Astrocyte (in vitro differentiated cells and primary cell): Measurements from ENCODE around the gene POU2AF1. TPM values are rescaled to one million over a fixed set of nuclear protein-coding genes. Genes with fewer than 3 reads are reported as not detected.

Experiments
- DNase-seq: peaks from one replicate; pipeline ENCODE4 v3.0.0-alpha.2; 2010; ENCODE audit warnings: low read depth
- FAIRE-seq: peaks from 2 replicates; lab custom pipeline; 2011; peaks lifted over from hg19 to GRCh38; lab: Jason Lieb, UNC
- H2AFZ ChIP-seq: 2 replicates; pipeline ENCODE4 v1.6.0; 2012; ENCODE audit warnings: low read depth, low read length, inconsistent platforms
- H3K27ac ChIP-seq: 2 replicates; pipeline ENCODE4 v1.5.1; 2011; ENCODE audit warnings: low read depth, low read length, inconsistent platforms
- H3K27me3 ChIP-seq: 2 replicates; pipeline ENCODE4 v1.6.0; 2011; ENCODE audit warnings: low read length, inconsistent platforms; ENCODE audit not compliant: insufficient read depth
- H3K36me3 ChIP-seq: 2 replicates; pipeline ENCODE4 v1.5.1; 2011; ENCODE audit warnings: low read length, inconsistent platforms; ENCODE audit not compliant: insufficient read depth
- H3K4me1 ChIP-seq: 2 replicates; pipeline ENCODE4 v1.5.1; 2011; ENCODE audit warnings: low read length, inconsistent platforms; ENCODE audit not compliant: insufficient read depth
- H3K4me2 ChIP-seq: 2 replicates; pipeline ENCODE4 v1.6.0; 2012; ENCODE audit warnings: low read length, inconsistent platforms
- H3K4me3 ChIP-seq: 2 replicates; pipeline ENCODE4 v1.5.1; 2011; ENCODE audit warnings: low read depth, mild to moderate bottlenecking, low read length, inconsistent platforms; ENCODE audit not compliant: insufficient read depth
- H3K79me2 ChIP-seq: 2 replicates; pipeline ENCODE4 v1.6.0; 2012; ENCODE audit warnings: mild to moderate bottlenecking, low read length, inconsistent platforms; ENCODE audit not compliant: insufficient read depth
- H3K9ac ChIP-seq: 2 replicates; pipeline ENCODE4 v1.6.0; 2012; ENCODE audit warnings: mild to moderate bottlenecking, low read length, inconsistent platforms
- H3K9me3 ChIP-seq: 2 replicates; pipeline ENCODE4 v1.5.1; 2012; ENCODE audit warnings: low read depth, mild to moderate bottlenecking, low read length, inconsistent platforms; ENCODE audit not compliant: insufficient read depth
- H4K20me1 ChIP-seq: 2 replicates; pipeline ENCODE4 v1.6.0; 2012; ENCODE audit warnings: low read length, inconsistent platforms; ENCODE audit not compliant: insufficient read depth
- H3K27ac Mint-ChIP-seq: one replicate; pipeline ENCODE4 v1.8.0; 2021; ENCODE audit warnings: mild to moderate bottlenecking, mixed read lengths; ENCODE audit not compliant: unreplicated experiment
- H3K27me3 Mint-ChIP-seq: one replicate; pipeline ENCODE4 v1.8.0; 2021; ENCODE audit warnings: low read depth, mixed read lengths; ENCODE audit not compliant: unreplicated experiment
- H3K36me3 Mint-ChIP-seq: one replicate; pipeline ENCODE4 v1.8.0; 2021; ENCODE audit warnings: low read depth, mixed read lengths; ENCODE audit not compliant: unreplicated experiment
- H3K4me1 Mint-ChIP-seq: one replicate; pipeline ENCODE4 v1.8.0; 2021; ENCODE audit warnings: low read depth, mixed read lengths; ENCODE audit not compliant: unreplicated experiment
- H3K4me3 Mint-ChIP-seq: one replicate; pipeline ENCODE4 v1.8.0; 2021; ENCODE audit warnings: mild to moderate bottlenecking, moderate library complexity, mixed read lengths; ENCODE audit not compliant: unreplicated experiment
- H3K9me3 Mint-ChIP-seq: one replicate; pipeline ENCODE4 v1.8.0; 2021; ENCODE audit warnings: mild to moderate bottlenecking, mixed read lengths; ENCODE audit not compliant: unreplicated experiment
- CTCF ChIP-seq: IDR thresholded peaks from 2 replicates; pipeline ENCODE4 v1.5.1; 2011; ENCODE audit warnings: low read depth, mild to moderate bottlenecking, inconsistent platforms, low read length, moderate library complexity; ENCODE audit not compliant: insufficient read depth
- EZH2 ChIP-seq: IDR thresholded peaks from 2 replicates; pipeline ENCODE4 v1.6.1; 2012; ENCODE audit warnings: mild to moderate bottlenecking, low read length, inconsistent platforms; ENCODE audit not compliant: insufficient read depth
- total RNA-seq: library from RNA; stranded (reverse); gene quantifications from 2 replicates; pipeline ENCODE4 v1.2.1, GENCODE V29; 2021

The POU2AF1 gene
- total RNA-seq, 1 donor from 2014 or later: not detected

GRCh38 chr11:111361874-111362273 lies 17.2 kb downstream of the POU2AF1 start:
- H3K4me3 ChIP-seq: no peak overlapping the region
- no peak overlapping the region for H3K4me2 ChIP-seq
- no peaks in the 10 kb centered on the region for H3K36me3 ChIP-seq
- no peak overlapping the region for H2AFZ ChIP-seq
- FAIRE-seq: no peak
- Mint-ChIP-seq H3K4me1 (no peaks in the 10 kb centered on the region), H3K4me3 (no peak overlapping the region), H3K27ac (no peak overlapping the region), H3K9me3 (peaks cover 1% of the 10 kb centered on the region), H3K36me3 (no peaks in the 10 kb centered on the region), H3K27me3 (peaks cover under 1% of the 10 kb centered on the region)
- H3K9me3 ChIP-seq: no peaks in the 10 kb centered on the region
- H3K79me2 ChIP-seq: no peaks in the 10 kb centered on the region
- DNase-seq: no peak
- H3K27ac ChIP-seq: no peak overlapping the region
- no peaks in the 10 kb centered on the region for H4K20me1 ChIP-seq
- H3K27me3 ChIP-seq: no peaks in the 10 kb centered on the region
- no peaks in the 10 kb centered on the region for H3K4me1 ChIP-seq
- TF ChIP-seq EZH2 (no peak), CTCF (no peak)
- no peak overlapping the region for H3K9ac ChIP-seq

GRCh38 chr11:111361052-111361801 lies 17.8 kb downstream of the POU2AF1 start:
- Histone ChIP-seq H3K9ac (no peak overlapping the region), H3K27me3 (no peaks in the 10 kb centered on the region), H3K4me1 (no peaks in the 10 kb centered on the region), H3K9me3 (no peaks in the 10 kb centered on the region), H4K20me1 (no peaks in the 10 kb centered on the region), H3K4me2 (no peak overlapping the region), H3K27ac (no peak overlapping the region), H3K4me3 (no peak overlapping the region), H3K79me2 (no peaks in the 10 kb centered on the region), H2AFZ (no peak overlapping the region), H3K36me3 (no peaks in the 10 kb centered on the region)
- FAIRE-seq (no peak), DNase-seq (no peak)
- TF ChIP-seq CTCF (no peak), EZH2 (no peak)
- Mint-ChIP-seq H3K27me3 (peaks cover 5% of the 10 kb centered on the region), H3K9me3 (peaks cover 5% of the 10 kb centered on the region), H3K4me3 (no peak overlapping the region), H3K27ac (no peak overlapping the region), H3K4me1 (no peaks in the 10 kb centered on the region), H3K36me3 (no peaks in the 10 kb centered on the region)
